Activated T-helper 2 cell treated with anti-CD3 and anti-CD28 coated beads, Interferon-gamma antibody, Interleukin-2, Interleukin-4, amounts not matched to agents 10 μg/mL and 5 μg/mL and 100 μg/mL, durations not matched to agents 14 hours and 24 hours and 36 hours (primary cell): Measurements from ENCODE around the gene KCNJ9. TPM values are rescaled to one million over a fixed set of nuclear protein-coding genes. Genes with fewer than 3 reads are reported as not detected.
"Not testable (repeated sequence)": the region's sequence is repeated elsewhere in the genome, so short reads cannot be mapped to it uniquely, and the experiment has no call there.

ENCODE experiments used
- DNase-seq: peaks from one replicate; pipeline ENCODE4 v3.0.0; 2021; ENCODE audit warnings: low spot score
- H3K27ac Mint-ChIP-seq: one replicate; pipeline ENCODE4 v1.8.0; 2021; ENCODE audit warnings: mixed read lengths
- H3K27me3 Mint-ChIP-seq: one replicate; pipeline ENCODE4 v1.8.0; 2021; ENCODE audit warnings: low read depth, mixed read lengths
- H3K36me3 Mint-ChIP-seq: one replicate; pipeline ENCODE4 v1.8.0; 2021; ENCODE audit warnings: low read depth, mixed read lengths
- H3K4me1 Mint-ChIP-seq: one replicate; pipeline ENCODE4 v1.8.0; 2021; ENCODE audit warnings: low read depth, mixed read lengths
- H3K4me3 Mint-ChIP-seq: one replicate; pipeline ENCODE4 v1.8.0; 2021; ENCODE audit warnings: low read depth, mild to moderate bottlenecking, moderate library complexity, mixed read lengths
- H3K9me3 Mint-ChIP-seq: one replicate; pipeline ENCODE4 v1.8.0; 2021; ENCODE audit warnings: mixed read lengths
- intact Hi-C: fragments of 100-400 bp; cut with micrococcal nuclease; formaldehyde crosslinking; loops from one replicate; pipeline ENCODE4 v1.15.1; 2023
- total RNA-seq: library from RNA; stranded (reverse); gene quantifications from 2 replicates; pipeline ENCODE4 v1.2.3, GENCODE V29; 2022

KCNJ9 gene
- total RNA-seq, 1 donor from 2014 or later = not detected

DNA sequence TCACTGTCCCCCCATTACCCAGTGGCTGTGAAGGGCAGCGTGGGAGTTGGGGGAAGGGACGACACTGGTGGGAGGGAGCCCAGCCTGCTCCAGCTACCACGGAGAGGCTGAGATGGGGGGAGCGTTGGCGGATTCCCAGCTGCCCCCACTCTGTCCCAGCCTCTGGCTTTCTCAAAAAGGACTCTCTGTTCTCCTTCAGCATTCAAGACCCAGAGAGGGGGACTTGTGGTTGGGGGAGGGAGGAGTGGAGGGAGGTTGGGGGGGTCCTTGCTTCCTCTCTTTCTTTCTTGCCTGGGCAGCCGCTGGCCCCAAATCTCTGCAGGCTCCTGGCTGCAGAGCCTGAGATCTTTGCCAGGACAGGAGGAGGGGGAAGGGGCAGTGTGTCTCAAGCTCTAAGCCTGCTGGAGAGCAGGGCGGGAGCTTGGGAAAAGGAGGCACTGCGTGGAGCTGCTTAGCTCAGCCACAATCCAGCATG lies 36.4 kb downstream of the KCNJ9 start:
- Mint-ChIP-seq H3K9me3 (no peaks in the 10 kb centered on the region), H3K27me3 (peaks cover 11% of the 10 kb centered on the region), H3K27ac (no peak overlapping the region), H3K4me1 (no peaks in the 10 kb centered on the region), H3K4me3 (no peak overlapping the region), H3K36me3 (no peaks in the 10 kb centered on the region)
- intact Hi-C loops = no loop called here
- no peak for DNase-seq

DNA sequence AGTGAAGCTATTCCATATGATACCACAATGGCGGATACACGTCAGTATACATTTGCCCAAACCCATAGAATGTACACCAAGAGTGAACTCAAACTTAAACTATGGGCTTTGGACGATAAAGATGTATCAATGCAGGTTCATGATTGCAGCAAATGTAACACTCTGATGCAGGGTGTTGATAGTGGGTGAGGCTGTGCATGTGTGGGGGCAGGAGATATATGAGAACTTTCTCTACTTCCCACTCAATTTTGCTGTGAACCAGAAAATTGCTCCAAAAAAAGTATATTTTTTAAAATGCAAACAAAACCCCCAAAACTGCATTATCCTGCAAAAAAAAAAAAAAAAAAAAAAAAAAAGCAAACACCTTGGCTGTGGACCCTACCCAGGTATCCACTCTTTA lies 37.6 kb downstream of the KCNJ9 start:
- Mint-ChIP-seq H3K27ac (no peak overlapping the region), H3K36me3 (no peaks in the 10 kb centered on the region), H3K4me3 (no peak overlapping the region), H3K4me1 (no peaks in the 10 kb centered on the region), H3K27me3 (peaks cover 11% of the 10 kb centered on the region), H3K9me3 (no peaks in the 10 kb centered on the region)
- intact Hi-C loops = no loop called here
- no peak for DNase-seq

DNA sequence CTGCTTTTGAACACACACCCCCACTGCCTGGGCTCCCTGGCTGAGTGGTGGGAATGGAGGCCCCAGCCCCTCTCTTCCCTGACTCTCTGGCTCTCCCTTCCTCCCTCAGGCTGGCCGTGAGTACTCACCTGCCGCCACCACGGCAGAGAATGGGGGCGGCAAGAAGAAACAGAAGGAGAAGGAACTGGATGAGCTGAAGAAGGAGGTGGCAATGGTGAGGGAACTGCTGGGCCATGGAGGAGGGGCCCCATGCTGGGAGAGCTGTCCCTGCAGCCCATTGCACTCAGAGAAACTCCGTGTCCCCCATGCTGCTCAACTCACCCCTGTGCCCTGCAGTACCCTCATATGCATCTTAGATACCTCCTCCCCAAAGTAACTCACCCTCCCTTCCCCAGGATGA lies 39.5 kb downstream of the KCNJ9 start:
- intact Hi-C loops = no loop called here
- H3K9me3 Mint-ChIP-seq = no peaks in the 10 kb centered on the region
- no peak for DNase-seq
- H3K4me3 Mint-ChIP-seq = no peak overlapping the region
- no peaks in the 10 kb centered on the region for H3K4me1 Mint-ChIP-seq
- no peak overlapping the region for H3K27ac Mint-ChIP-seq
- H3K36me3 Mint-ChIP-seq = no peaks in the 10 kb centered on the region
- H3K27me3 Mint-ChIP-seq = peaks cover 8% of the 10 kb centered on the region

DNA sequence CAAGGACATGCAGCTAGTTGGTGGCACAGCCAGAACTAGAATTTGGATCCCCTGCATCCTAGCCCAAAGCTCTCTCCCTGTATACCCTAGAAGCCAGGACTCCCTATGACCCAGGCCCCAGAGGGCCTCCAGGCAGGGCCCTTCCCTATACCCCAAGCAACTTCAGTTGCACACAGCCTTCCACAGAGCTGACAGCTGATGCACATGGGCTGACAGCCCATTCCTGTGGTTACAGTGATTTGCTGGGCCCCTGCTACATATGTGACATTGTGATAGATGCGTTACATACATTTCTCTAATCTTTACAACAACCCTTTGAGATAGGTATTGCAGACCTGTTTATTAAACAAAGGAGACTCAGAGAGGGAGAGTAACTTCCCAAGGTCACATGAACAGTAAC lies 40.0 kb downstream of the KCNJ9 start:
- Mint-ChIP-seq H3K9me3 (no peaks in the 10 kb centered on the region), H3K27ac (no peak overlapping the region), H3K4me1 (no peaks in the 10 kb centered on the region), H3K27me3 (peaks cover 8% of the 10 kb centered on the region), H3K36me3 (no peaks in the 10 kb centered on the region), H3K4me3 (no peak overlapping the region)
- intact Hi-C loops = no loop called here
- no peak for DNase-seq

DNA sequence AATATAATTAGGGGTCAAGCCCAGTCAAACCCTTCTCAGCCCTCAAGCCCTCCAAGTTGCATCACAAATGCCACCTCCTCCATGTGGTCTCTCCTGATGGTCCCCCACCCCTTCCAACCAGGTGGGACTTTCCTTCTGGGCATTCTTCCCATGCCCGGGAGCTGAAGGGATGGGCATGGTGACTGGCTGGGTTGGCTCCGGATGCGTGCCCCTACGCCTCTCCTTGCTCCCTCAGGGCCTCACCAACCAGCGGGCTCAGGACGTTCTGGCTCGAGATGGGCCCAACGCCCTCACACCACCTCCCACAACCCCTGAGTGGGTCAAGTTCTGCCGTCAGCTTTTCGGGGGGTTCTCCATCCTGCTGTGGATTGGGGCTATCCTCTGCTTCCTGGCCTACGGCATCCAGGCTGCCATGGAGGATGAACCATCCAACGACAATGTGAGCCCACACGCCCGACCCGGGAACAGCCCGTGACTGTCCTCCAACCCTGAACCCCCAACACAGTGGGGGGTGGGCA lies 41.7 kb downstream of the KCNJ9 start:
- Mint-ChIP-seq H3K36me3 (no peaks in the 10 kb centered on the region), H3K9me3 (no peaks in the 10 kb centered on the region)

DNA sequence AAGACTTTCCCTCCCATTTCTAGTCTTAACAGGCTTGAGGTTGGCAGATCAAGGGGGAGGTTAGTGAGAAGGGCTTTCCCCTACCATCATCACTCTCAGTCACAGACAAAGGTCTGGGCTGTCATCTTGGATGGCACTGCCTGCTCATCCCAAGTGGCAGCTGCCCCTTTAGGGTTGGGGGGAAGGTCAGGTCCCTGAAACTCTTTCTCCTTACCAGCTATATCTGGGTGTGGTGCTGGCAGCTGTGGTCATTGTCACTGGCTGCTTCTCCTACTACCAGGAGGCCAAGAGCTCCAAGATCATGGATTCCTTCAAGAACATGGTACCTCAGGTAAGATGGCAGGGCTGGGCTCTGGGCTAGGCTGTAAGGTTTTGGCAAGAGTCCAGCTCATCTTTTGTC lies 42.4 kb downstream of the KCNJ9 start:
- intact Hi-C loops = no loop called here

More for the DNA sequence above, 41.7 kb downstream of the KCNJ9 start:
- no peak for DNase-seq
- H3K27me3 Mint-ChIP-seq = peaks cover 8% of the 10 kb centered on the region
- intact Hi-C loops = no loop called here
- H3K4me3 Mint-ChIP-seq = no peak overlapping the region
- no peaks in the 10 kb centered on the region for H3K4me1 Mint-ChIP-seq
- H3K27ac Mint-ChIP-seq = no peak overlapping the region

DNA sequence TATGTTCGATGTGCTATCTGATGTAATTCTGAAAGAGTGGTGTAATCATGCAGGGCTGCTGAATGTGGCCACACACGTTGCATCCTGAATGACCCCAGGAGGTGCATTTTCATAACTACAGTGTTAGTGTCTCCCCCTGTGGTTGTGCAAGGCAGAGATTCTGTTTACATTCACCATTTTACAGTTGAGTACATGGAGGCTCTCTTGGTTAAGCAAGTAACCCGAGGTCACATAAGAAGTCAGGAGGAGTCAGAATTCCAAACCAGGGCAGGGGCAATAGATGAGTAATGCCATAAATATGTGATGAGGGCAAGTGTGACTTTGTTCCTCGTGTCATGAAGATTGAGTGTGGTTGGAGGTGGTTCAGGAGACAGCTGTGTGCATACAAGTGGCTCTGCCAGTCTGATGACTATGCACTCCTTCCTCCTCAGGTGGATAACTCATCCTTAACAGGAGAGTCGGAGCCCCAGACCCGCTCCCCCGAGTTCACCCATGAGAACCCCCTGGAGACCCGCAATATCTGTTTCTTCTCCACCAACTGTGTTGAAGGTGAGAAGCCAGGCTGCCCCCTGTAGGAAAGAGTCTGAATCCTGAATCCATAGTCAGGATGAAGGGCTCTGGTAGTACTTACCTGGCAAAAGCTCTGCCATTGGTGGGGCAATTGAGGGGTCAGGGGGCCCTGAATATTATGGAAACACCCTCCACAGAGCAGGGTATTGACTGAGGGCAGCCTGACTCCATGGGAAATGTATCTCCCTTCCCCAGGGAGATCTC lies 43.6 kb downstream of the KCNJ9 start:
- Mint-ChIP-seq H3K4me3 (no peak overlapping the region), H3K9me3 (no peaks in the 10 kb centered on the region), H3K36me3 (no peaks in the 10 kb centered on the region), H3K27ac (no peak overlapping the region), H3K27me3 (no peaks in the 10 kb centered on the region), H3K4me1 (no peaks in the 10 kb centered on the region)
- DNase-seq = no peak
- intact Hi-C loops = no loop called here

More for the DNA sequence above, 42.4 kb downstream of the KCNJ9 start:
- H3K9me3 Mint-ChIP-seq = no peaks in the 10 kb centered on the region
- H3K27me3 Mint-ChIP-seq = peaks cover 2% of the 10 kb centered on the region
- no peaks in the 10 kb centered on the region for H3K4me1 Mint-ChIP-seq
- H3K4me3 Mint-ChIP-seq = no peak overlapping the region
- H3K36me3 Mint-ChIP-seq = no peaks in the 10 kb centered on the region
- no peak for DNase-seq
- no peak overlapping the region for H3K27ac Mint-ChIP-seq

DNA sequence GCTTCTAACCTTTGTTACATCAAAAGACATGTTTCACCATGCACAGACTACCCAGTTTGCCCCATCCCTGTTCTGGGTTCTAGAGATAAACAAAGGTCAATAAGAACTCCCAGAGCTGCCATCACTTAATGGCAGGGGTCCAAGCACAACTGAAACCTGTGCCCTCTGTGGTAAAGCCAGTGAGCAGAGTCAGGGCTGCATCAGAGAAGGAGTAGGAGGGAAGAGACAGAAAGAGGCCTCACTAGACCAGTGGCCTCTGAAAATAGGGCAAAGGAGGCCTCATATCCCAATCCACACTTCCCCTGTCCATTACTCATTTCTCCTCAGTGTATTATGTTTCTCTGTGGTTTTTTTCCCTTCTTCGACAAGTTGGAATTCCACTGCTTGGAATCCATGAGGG lies 44.4 kb downstream of the KCNJ9 start:
- Mint-ChIP-seq H3K36me3 (no peaks in the 10 kb centered on the region), H3K9me3 (no peaks in the 10 kb centered on the region), H3K4me3 (no peak overlapping the region), H3K27ac (no peak overlapping the region), H3K4me1 (no peaks in the 10 kb centered on the region), H3K27me3 (peaks cover 1% of the 10 kb centered on the region)
- no peak for DNase-seq
- intact Hi-C loops = no loop called here

DNA sequence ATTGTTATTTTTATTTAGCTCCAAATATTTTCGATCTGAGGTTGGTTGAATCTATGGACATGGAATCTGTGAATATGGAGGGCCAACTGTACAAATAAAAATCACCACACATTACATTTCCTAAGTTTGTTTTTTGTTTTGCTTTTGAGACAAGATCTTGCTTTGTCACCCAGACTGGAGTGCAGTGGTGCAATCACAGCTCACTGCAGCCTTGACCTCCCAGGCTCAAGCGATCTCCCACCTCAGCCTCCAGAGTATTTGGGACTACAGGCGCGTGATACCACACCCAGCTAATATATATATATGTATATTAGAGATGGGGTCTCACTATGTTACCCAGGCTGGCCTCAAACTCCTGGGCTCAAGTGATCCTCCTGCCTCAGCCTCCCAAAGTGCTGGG lies 45.0 kb downstream of the KCNJ9 start:
- H3K36me3 Mint-ChIP-seq, DNase-seq, H3K4me3 Mint-ChIP-seq, H3K27ac Mint-ChIP-seq, H3K4me1 Mint-ChIP-seq, intact Hi-C loops, H3K27me3 Mint-ChIP-seq, H3K9me3 Mint-ChIP-seq: not testable (repeated sequence)

DNA sequence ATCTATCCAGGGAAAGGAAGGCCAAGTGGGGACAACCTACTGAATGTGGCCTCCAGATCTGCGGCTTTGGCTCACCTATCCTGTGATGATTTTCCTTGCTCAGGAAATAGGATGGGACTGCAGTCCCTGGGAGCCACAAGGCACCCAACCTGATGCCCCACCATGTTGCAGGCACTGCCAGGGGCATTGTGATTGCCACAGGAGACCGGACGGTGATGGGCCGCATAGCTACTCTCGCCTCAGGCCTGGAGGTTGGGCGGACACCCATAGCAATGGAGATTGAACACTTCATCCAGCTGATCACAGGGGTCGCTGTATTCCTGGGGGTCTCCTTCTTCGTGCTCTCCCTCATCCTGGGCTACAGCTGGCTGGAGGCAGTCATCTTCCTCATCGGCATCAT lies 46.0 kb downstream of the KCNJ9 start:
- intact Hi-C loops = no loop called here
- H3K27me3 Mint-ChIP-seq = peaks cover 9% of the 10 kb centered on the region
- H3K9me3 Mint-ChIP-seq = no peaks in the 10 kb centered on the region
- no peak overlapping the region for H3K27ac Mint-ChIP-seq
- no peaks in the 10 kb centered on the region for H3K4me1 Mint-ChIP-seq
- no peak for DNase-seq
- no peaks in the 10 kb centered on the region for H3K36me3 Mint-ChIP-seq
- no peak overlapping the region for H3K4me3 Mint-ChIP-seq

DNA sequence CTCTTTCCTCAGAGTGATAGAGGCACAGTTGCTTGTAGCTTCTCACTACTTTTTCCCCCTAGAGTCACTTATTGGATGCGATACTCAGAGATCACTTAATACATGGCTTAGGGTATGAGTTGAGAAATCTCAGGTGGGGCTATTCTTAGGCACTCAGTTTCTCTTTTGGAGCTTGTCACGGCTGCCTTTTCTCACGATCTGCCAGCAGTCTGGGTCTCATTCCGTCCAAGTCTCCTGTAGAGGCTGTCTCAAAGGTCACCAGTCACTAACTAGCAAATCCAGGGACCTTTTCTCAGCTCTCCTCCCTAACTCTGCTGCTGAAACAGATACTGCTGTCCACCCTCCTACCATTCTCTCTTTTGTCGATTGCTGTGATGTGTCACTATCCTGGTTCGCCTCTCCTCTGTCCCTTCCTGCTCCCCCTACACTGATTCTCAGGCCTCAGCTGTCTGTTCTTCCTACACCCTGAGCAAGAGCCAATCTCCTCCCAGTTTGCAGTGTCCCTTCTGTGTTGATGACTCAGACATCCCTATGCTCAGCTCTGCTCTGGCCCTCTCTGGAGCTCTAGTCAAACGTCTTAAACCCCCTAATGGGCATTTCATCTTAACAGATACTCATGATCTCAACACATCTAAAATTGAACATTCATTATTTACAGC lies 46.7 kb downstream of the KCNJ9 start:
- no peak for DNase-seq
- Mint-ChIP-seq H3K36me3 (no peaks in the 10 kb centered on the region), H3K4me3 (no peak overlapping the region), H3K27me3 (peaks cover 15% of the 10 kb centered on the region), H3K27ac (no peak overlapping the region), H3K9me3 (no peaks in the 10 kb centered on the region), H3K4me1 (no peaks in the 10 kb centered on the region)
- intact Hi-C loops = no loop called here

DNA sequence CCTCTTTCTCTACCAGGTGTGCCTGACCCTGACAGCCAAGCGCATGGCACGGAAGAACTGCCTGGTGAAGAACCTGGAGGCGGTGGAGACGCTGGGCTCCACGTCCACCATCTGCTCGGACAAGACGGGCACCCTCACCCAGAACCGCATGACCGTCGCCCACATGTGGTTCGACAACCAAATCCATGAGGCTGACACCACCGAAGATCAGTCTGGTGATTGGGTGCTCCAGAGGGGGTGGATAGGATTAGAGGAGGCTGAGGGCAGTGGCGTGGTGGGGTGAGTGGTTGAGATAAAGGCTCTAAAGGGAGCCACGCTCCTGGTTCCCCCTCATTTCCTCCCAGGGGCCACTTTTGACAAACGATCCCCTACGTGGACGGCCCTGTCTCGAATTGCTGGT lies 47.3 kb downstream of the KCNJ9 start:
- H3K4me3 Mint-ChIP-seq = no peak overlapping the region
- no peak overlapping the region for H3K27ac Mint-ChIP-seq
- H3K36me3 Mint-ChIP-seq = no peaks in the 10 kb centered on the region
- intact Hi-C loops = no loop called here
- no peaks in the 10 kb centered on the region for H3K9me3 Mint-ChIP-seq
- DNase-seq = no peak
- H3K4me1 Mint-ChIP-seq = no peaks in the 10 kb centered on the region
- peaks cover 16% of the 10 kb centered on the region for H3K27me3 Mint-ChIP-seq

DNA sequence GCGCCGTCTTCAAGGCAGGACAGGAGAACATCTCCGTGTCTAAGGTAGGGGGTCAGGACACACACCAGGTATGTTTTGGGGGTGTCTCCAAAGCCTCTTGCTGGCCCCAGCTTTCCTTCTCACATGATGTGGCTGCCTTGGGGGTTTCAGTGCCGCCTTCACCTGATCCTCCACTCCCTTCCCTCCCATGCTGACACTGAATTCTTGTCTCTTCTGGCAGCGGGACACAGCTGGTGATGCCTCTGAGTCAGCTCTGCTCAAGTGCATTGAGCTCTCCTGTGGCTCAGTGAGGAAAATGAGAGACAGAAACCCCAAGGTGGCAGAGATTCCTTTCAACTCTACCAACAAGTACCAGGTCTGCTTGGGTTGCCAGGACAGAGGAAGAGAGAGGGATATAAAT lies 47.7 kb downstream of the KCNJ9 start:
- no peaks in the 10 kb centered on the region for H3K36me3 Mint-ChIP-seq
- no peak overlapping the region for H3K27ac Mint-ChIP-seq
- no peak for DNase-seq
- H3K9me3 Mint-ChIP-seq = no peaks in the 10 kb centered on the region
- H3K4me1 Mint-ChIP-seq = no peaks in the 10 kb centered on the region
- H3K4me3 Mint-ChIP-seq = no peak overlapping the region
- peaks cover 16% of the 10 kb centered on the region for H3K27me3 Mint-ChIP-seq
- intact Hi-C loops = no loop called here
